HEK293T (cell line): Measurements from ENCODE around the gene LRRC8B.

Experiments used
- CTCF ChIA-PET: fragments of 350-600 bp; formaldehyde crosslinking; extraction: SDS; loops from one replicate; lab custom pipeline; 2021; ENCODE audit warnings: antibody characterized with exemption, inconsistent platforms; lab: Yijun Ruan, JAX
- POLR2A ChIA-PET: fragments of 350-600 bp; formaldehyde crosslinking; extraction: SDS; loops from one replicate; lab custom pipeline; 2020; ENCODE audit warnings: antibody characterized with exemption, inconsistent platforms; lab: Yijun Ruan, JAX
- DNase-seq: peaks from one replicate; pipeline ENCODE4 v3.0.0; 2012; ENCODE audit warnings: mixed read lengths; ENCODE audit errors: extremely low spot score
- ARNT ChIP-seq: fragments of 450-650 bp; IDR thresholded peaks from 2 replicates; pipeline ENCODE4 v1.6.1; 2017; ENCODE audit warnings: mild to moderate bottlenecking
- BHLHE40 ChIP-seq: fragments of 450-650 bp; IDR thresholded peaks from 2 replicates; pipeline ENCODE4 v1.6.1; 2016; ENCODE audit warnings: mild to moderate bottlenecking, moderate library complexity, borderline replicate concordance
- CTBP1 ChIP-seq: fragments of 450-650 bp; IDR thresholded peaks from 2 replicates; pipeline ENCODE4 v1.6.1; 2016; ENCODE audit warnings: borderline replicate concordance
- ELF4 ChIP-seq: fragments of 450-650 bp; IDR thresholded peaks from 2 replicates; pipeline ENCODE4 v1.6.1; 2017; ENCODE audit warnings: antibody characterized with exemption
- FOXA1 ChIP-seq: fragments of 450-650 bp; IDR thresholded peaks from 2 replicates; pipeline ENCODE4 v1.6.1; 2016; ENCODE audit warnings: mild to moderate bottlenecking
- FOXK2 ChIP-seq: fragments of 450-650 bp; IDR thresholded peaks from 2 replicates; pipeline ENCODE4 v1.6.1; 2016; ENCODE audit warnings: mild to moderate bottlenecking
- FOXM1 ChIP-seq: fragments of 450-650 bp; IDR thresholded peaks from 2 replicates; pipeline ENCODE4 v1.6.1; 2017; ENCODE audit warnings: mild to moderate bottlenecking, borderline replicate concordance
- HDGF ChIP-seq: fragments of 450-650 bp; IDR thresholded peaks from 2 replicates; pipeline ENCODE4 v1.6.1; 2017; ENCODE audit warnings: antibody characterized with exemption, borderline replicate concordance
- L3MBTL2 ChIP-seq: fragments of 450-650 bp; conservative IDR thresholded peaks from 2 replicates; pipeline ENCODE4 v1.6.1; 2016; ENCODE audit warnings: mild to moderate bottlenecking
- LEF1 ChIP-seq: fragments of 450-650 bp; IDR thresholded peaks from 2 replicates; pipeline ENCODE4 v1.6.1; 2017; ENCODE audit warnings: mild to moderate bottlenecking, borderline replicate concordance
- NFRKB ChIP-seq: fragments of 450-650 bp; IDR thresholded peaks from 2 replicates; pipeline ENCODE4 v1.6.1; 2016; ENCODE audit warnings: mild to moderate bottlenecking, moderate library complexity
- PKNOX1 ChIP-seq: fragments of 450-650 bp; IDR thresholded peaks from 2 replicates; pipeline ENCODE4 v1.6.1; 2016
- SP1 ChIP-seq: fragments of 450-650 bp; IDR thresholded peaks from 2 replicates; pipeline ENCODE4 v1.6.1; 2017
- SUZ12 ChIP-seq: fragments of 450-650 bp; IDR thresholded peaks from 2 replicates; pipeline ENCODE4 v1.6.1; 2016; ENCODE audit warnings: mild to moderate bottlenecking
- TARDBP ChIP-seq: fragments of 450-650 bp; IDR thresholded peaks from 2 replicates; pipeline ENCODE4 v1.6.1; 2016
- ZNF384 ChIP-seq: fragments of 450-650 bp; IDR thresholded peaks from 2 replicates; pipeline ENCODE4 v1.6.1; 2016

The LRRC8B gene

GRCh38 chr1:89524369-89525168, at the start of gene LRRC8B:
Gene LRRC8B (plus strand): TSS chr1:89524829. CDS start chr1:89582651, 57,822 bp downstream.
- DNase-seq, result peak; percentile 93
- ChIA-PET POLR2A (interaction anchor here (0.7 to 1.1 kb wide), 5 partner anchors 16 to 108 kb away, joined by 3 read pairs; partner anchors contain the start of gene LRRC8C), CTCF (interaction anchor here (1.2 kb wide), 1 partner anchor 93 kb away, joined by 3 read pairs; no protein-coding TSS in a partner anchor)
- no peak for TF ChIP-seq ZNF384
- peak; percentile 56 for TF ChIP-seq NFRKB
- no peak for TF ChIP-seq LEF1
- TF ChIP-seq CTBP1, result no peak; the same call in 1 of the 2 replicates
- TF ChIP-seq PKNOX1, result no peak
- TF ChIP-seq SUZ12, result no peak
- peak; percentile 99 for TF ChIP-seq L3MBTL2
- peak; percentile 28; the same call in 1 of the 2 replicates for TF ChIP-seq ELF4
- TF ChIP-seq FOXM1, result peak; percentile 37; the same call in 1 of the 2 replicates
- no peak for TF ChIP-seq SP1
- TF ChIP-seq FOXK2, result no peak
- TF ChIP-seq ARNT, result 0 out of 2 replicates have a peak, but pooled peaks have one; percentile 25
- TF ChIP-seq HDGF, result no peak
- no peak for TF ChIP-seq TARDBP
- no peak for TF ChIP-seq BHLHE40
- TF ChIP-seq FOXA1, result no peak

GRCh38 chr1:89475269-89475668, 49.4 kb upstream of the LRRC8B start:
- POLR2A ChIA-PET, result no interaction called here

GRCh38 chr1:89476072-89476471, 48.6 kb upstream of the LRRC8B start:
- no peak for DNase-seq
- CTCF ChIA-PET, result no interaction called here
- POLR2A ChIA-PET, result no interaction called here
- TF ChIP-seq HDGF (no peak), ARNT (no peak), PKNOX1 (no peak)

More at GRCh38 chr1:89475269-89475668, 49.4 kb upstream of the LRRC8B start:
- no peak for DNase-seq
- no peak for TF ChIP-seq TARDBP
- TF ChIP-seq NFRKB, result no peak
- TF ChIP-seq ELF4, result no peak
- no peak for TF ChIP-seq ZNF384
- TF ChIP-seq LEF1, result no peak
- no peak for TF ChIP-seq FOXK2
- TF ChIP-seq L3MBTL2, result no peak
- TF ChIP-seq SUZ12, result no peak
- TF ChIP-seq FOXA1, result no peak
- no peak for TF ChIP-seq SP1
- TF ChIP-seq HDGF, result no peak
- TF ChIP-seq FOXM1, result no peak
- TF ChIP-seq ARNT, result no peak
- no peak for TF ChIP-seq CTBP1
- no peak for TF ChIP-seq PKNOX1
- TF ChIP-seq BHLHE40, result no peak
- CTCF ChIA-PET, result no interaction called here

- TF ChIP-seq FOXM1, result no peak
- no peak for TF ChIP-seq LEF1
- no peak for TF ChIP-seq CTBP1
- peak; percentile 73 for DNase-seq
- CTCF ChIA-PET, result interaction anchor here (0.8 to 1.5 kb wide), 5 partner anchors 16 to 282 kb away, joined by 3 to 9 read pairs (median 4); no protein-coding TSS in a partner anchor
- POLR2A ChIA-PET, result no interaction called here
Observed at GRCh38 chr1:89483010-89483756, 41.4 kb upstream of the LRRC8B start.

- TF ChIP-seq PKNOX1 (no peak), ZNF384 (no peak), L3MBTL2 (no peak), HDGF (no peak), LEF1 (no peak), NFRKB (no peak), FOXM1 (no peak), SUZ12 (no peak), CTBP1 (no peak), SP1 (no peak)
- POLR2A ChIA-PET, result no interaction called here
- no peak for DNase-seq
- CTCF ChIA-PET, result interaction anchor here (0.8 to 1.5 kb wide), 5 partner anchors 15 to 282 kb away, joined by 3 to 9 read pairs (median 4); no protein-coding TSS in a partner anchor
Observed at GRCh38 chr1:89483757-89484077, 40.9 kb upstream of the LRRC8B start.
